HepG2 (cell line): ENCODE data around the gene DIPK1A. TPM values are rescaled to one million over a fixed set of nuclear protein-coding genes. Genes with fewer than 3 reads are reported as not detected.

Source experiments
- ATAC-seq: fragments of 200-7000 bp; cut with Tn5 transposase; 3 replicates; pipeline ENCODE4 v1.9.1; 2020; ENCODE audit warnings: mild to moderate bottlenecking, moderate library complexity
- BruUV-seq: library from RNA; stranded (reverse); fragments of 400-500 nt; replicated peaks from 2 replicates; lab custom pipeline; 2021; lab: Mats Ljungman, UMichigan
- CTCF ChIA-PET: fragments of 300-600 bp; formaldehyde crosslinking; extraction: SDS; loops from one replicate; lab custom pipeline; 2021; ENCODE audit warnings: low total read pairs, inconsistent platforms, low intra/inter-chr PET ratio; lab: Yijun Ruan, JAX
- POLR2A ChIA-PET: fragments of 350-600 bp; sonication (Branson Sonifier 250); formaldehyde crosslinking; loops from one replicate; lab custom pipeline; 2020; ENCODE audit warnings: antibody characterized with exemption, inconsistent platforms; lab: Yijun Ruan, JAX
- DNase-seq: peaks from one replicate; pipeline ENCODE4 v3.0.0-alpha.2; 2015; ENCODE audit warnings: low spot score
- FAIRE-seq: peaks from 3 replicates; lab custom pipeline; 2011; peaks lifted over from hg19 to GRCh38; lab: Jason Lieb, UNC
- H2AFZ ChIP-seq: one replicate; pipeline ENCODE4 v1.6.1; 2011; ENCODE audit warnings: low read length, inconsistent platforms
- H3K27ac ChIP-seq: fragments of 300-600 bp; 3 replicates; pipeline ENCODE4 v1.8.0; 2011; ENCODE audit warnings: mixed run types, mild to moderate bottlenecking, mixed read lengths, low read length, inconsistent platforms; ENCODE audit not compliant: insufficient read depth; ENCODE audit errors: extremely low read length
- H3K27me3 ChIP-seq, 2 experiments: fragments of 200-600 bp in 1 of 2; 2 replicates in 1 of 2; 3 replicates in 1 of 2; pipeline versions ENCODE4 v1.6.0 to v1.8.0; 2011; ENCODE audit warnings: low read length in 2 of 2, mild to moderate bottlenecking in 2 of 2, moderate library complexity in 2 of 2, inconsistent platforms in 1 of 2; ENCODE audit not compliant: insufficient read depth in 2 of 2, control insufficient read depth in 1 of 2
- H3K36me3 ChIP-seq, 2 experiments: fragments of 200-600 bp in 1 of 2; replicated peaks in 1 of 2; 2 replicates in 1 of 2; 3 replicates in 1 of 2; pipeline versions ENCODE4 v1.5.1 to v1.8.0; 2011; ENCODE audit warnings: low read length in 2 of 2, inconsistent platforms in 1 of 2; ENCODE audit not compliant: insufficient read depth in 2 of 2, control insufficient read depth in 1 of 2
- H3K4me1 ChIP-seq: 2 replicates; pipeline ENCODE4 v1.5.1; 2012; ENCODE audit warnings: low read length, inconsistent platforms; ENCODE audit not compliant: insufficient read depth
- H3K4me2 ChIP-seq: 2 replicates; pipeline ENCODE4 v1.6.0; 2011; ENCODE audit warnings: low read depth, low read length, inconsistent platforms
- H3K4me3 ChIP-seq, 3 experiments: fragments of 200-600 bp in 1 of 3; sonication (generic), shearing (Covaris generic) in 1 of 3; replicated peaks in 1 of 3; 2 replicates each; pipeline ENCODE4 v1.5.1; 2011 to 2016; ENCODE audit warnings: low read length in 3 of 3, inconsistent platforms in 2 of 3, low read depth in 2 of 3, mild to moderate bottlenecking in 2 of 3, control low read depth in 1 of 3, mixed read lengths in 1 of 3; ENCODE audit not compliant: insufficient read depth in 1 of 3
- H3K79me2 ChIP-seq: one replicate; pipeline ENCODE4 v1.6.1; 2011; ENCODE audit warnings: low read length, inconsistent platforms; ENCODE audit not compliant: insufficient read depth
- H3K9ac ChIP-seq: 2 replicates; pipeline ENCODE4 v1.6.0; 2011; ENCODE audit warnings: mild to moderate bottlenecking, low read depth, low read length, inconsistent platforms; ENCODE audit not compliant: insufficient read depth
- H3K9me3 ChIP-seq: 2 replicates; pipeline ENCODE4 v1.5.1; 2012; ENCODE audit warnings: mild to moderate bottlenecking, low read length
- H4K20me1 ChIP-seq: 2 replicates; pipeline ENCODE4 v1.6.0; 2011; ENCODE audit warnings: inconsistent platforms, mild to moderate bottlenecking, low read length, moderate library complexity; ENCODE audit not compliant: insufficient read depth
- ARID2 ChIP-seq: sonication (generic); formaldehyde crosslinking; IDR thresholded peaks from 2 replicates; pipeline ENCODE4 v1.8.1; 2022; ENCODE audit warnings: mild to moderate bottlenecking, missing genetic modification reagents, borderline replicate concordance
- ARNT ChIP-seq: fragments of 450-650 bp; IDR thresholded peaks from 2 replicates; pipeline ENCODE4 v1.6.1; 2017
- CREB3 ChIP-seq: sonication (generic); formaldehyde crosslinking; IDR thresholded peaks from 2 replicates; pipeline ENCODE4 v1.5.0; 2020; ENCODE audit warnings: missing genetic modification reagents
- KLF11 ChIP-seq: IDR thresholded peaks from 2 replicates; pipeline ENCODE4 v1.6.1; 2016; ENCODE audit warnings: missing compliant biosample characterization
- KLF9 ChIP-seq: IDR thresholded peaks from 2 replicates; pipeline ENCODE4 v1.6.1; 2016; ENCODE audit warnings: low read depth
- MAF1 ChIP-seq: sonication (generic); formaldehyde crosslinking; IDR thresholded peaks from 2 replicates; pipeline ENCODE4 v1.5.0; 2020; ENCODE audit warnings: missing genetic modification reagents, borderline replicate concordance
- NFIB ChIP-seq: sonication (generic); formaldehyde crosslinking; IDR thresholded peaks from 2 replicates; pipeline ENCODE4 v1.9.0; 2021; ENCODE audit warnings: missing genetic modification reagents, mild to moderate bottlenecking, borderline replicate concordance
- PHF5A ChIP-seq: IDR thresholded peaks from one replicate; pipeline ENCODE4 v1.6.1; 2018; ENCODE audit warnings: low read depth, missing genetic modification reagents; ENCODE audit not compliant: unreplicated experiment
- TCF7 ChIP-seq: sonication (generic); IDR thresholded peaks from 2 replicates; pipeline ENCODE4 v1.6.1; 2016; ENCODE audit warnings: antibody characterized with exemption, low read depth
- ZBTB25 ChIP-seq: IDR thresholded peaks from 2 replicates; pipeline ENCODE4 v1.6.1; 2018; ENCODE audit warnings: missing genetic modification reagents
- ZIK1 ChIP-seq: sonication (generic); formaldehyde crosslinking; IDR thresholded peaks from 2 replicates; pipeline ENCODE4 v1.5.0; 2020; ENCODE audit warnings: mild to moderate bottlenecking, low read depth, missing genetic modification reagents, borderline replicate concordance
- ZNF225 ChIP-seq: sonication (generic); formaldehyde crosslinking; IDR thresholded peaks from 2 replicates; pipeline ENCODE4 v1.4.0; 2020; ENCODE audit warnings: mild to moderate bottlenecking, missing genetic modification reagents
- ZNF260 ChIP-seq: sonication (generic); formaldehyde crosslinking; IDR thresholded peaks from 2 replicates; pipeline ENCODE4 v1.4.0; 2020; ENCODE audit warnings: missing genetic modification reagents, low read depth, mild to moderate bottlenecking, borderline replicate concordance
- ZNF432 ChIP-seq: sonication (generic); formaldehyde crosslinking; IDR thresholded peaks from 2 replicates; pipeline ENCODE4 v1.5.0; 2020; ENCODE audit warnings: missing genetic modification reagents, mild to moderate bottlenecking, borderline replicate concordance
- WGBS: methylation state at CpG from one replicate; pipeline ENCODE4 v1.1.6; 2017; ENCODE audit warnings: low lambda C conversion rate; 5-methylcytosine and 5-hydroxymethylcytosine counted together
- in situ Hi-C: cut with HindIII; loops from 2 replicates; pipeline ENCODE4 v1.10.0; 2017; ENCODE audit warnings: low pct_unique_long_range_greater_than_20kb; ENCODE audit not compliant: extremely low pct_ligation_motif_present
- intact Hi-C: fragments of 100-400 bp; cut with micrococcal nuclease; formaldehyde crosslinking; loops from one replicate; pipeline ENCODE4 v1.10.0; 2022; ENCODE audit not compliant: unreplicated experiment
- polyA plus RNA-seq, 8 experiments: library from polyadenylated mRNA; depleted of rRNA in 3 of 8; stranded (reverse) in 7 of 8; unstranded in 1 of 8; fragments of >200 nt; fragmentation: Illumina TruSeq in 4 of 8; extraction: Trizol in 4 of 8; gene quantifications; 2 replicates each; pipeline versions ENCODE4 v1.2.1 to v1.2.3, GENCODE V29; 2011 to 2016; ENCODE audit warnings: low read depth in 4 of 8, missing spikeins in 1 of 8, mixed read lengths in 1 of 8; ENCODE audit not compliant: insufficient read depth in 1 of 8
- total RNA-seq, 5 experiments: library from RNA; depleted of rRNA; stranded (reverse); fragments of >200 nt; fragmentation: Illumina TruSeq; extraction: Trizol; gene quantifications; 2 replicates each; pipeline ENCODE4 v1.2.3, GENCODE V29; 2016; ENCODE audit warnings: low read depth in 1 of 5

Gene DIPK1A
- total and polyA plus RNA-seq, 2 of the 13 experiments (the other 11 are each of a cell fraction or from before 2014, with no cell fraction given) = 8.4 TPM

- H2AFZ ChIP-seq = no peak overlapping the region
Observed at GRCh38 chr1:92964998-92965397, 3.7 kb upstream of the DIPK1A start.

GRCh38 chr1:92964316-92964715 is 3.1 kb upstream of the DIPK1A start:
- Histone ChIP-seq H2AFZ (no peak overlapping the region), H4K20me1 (no peaks in the 10 kb centered on the region), H3K4me2 (no peak overlapping the region), H3K36me3 (no peaks in the 10 kb centered on the region), H3K4me3 (no peak overlapping the region), H3K27me3 (peaks cover 2 to 13% of the 10 kb centered on the region in 2 experiments; a peak in 2 of 5 replicates), H3K27ac (no peak overlapping the region), H3K9ac (no peak overlapping the region), H3K9me3 (no peaks in the 10 kb centered on the region), H3K79me2 (peaks cover 9% of the 10 kb centered on the region), H3K4me1 (peaks cover 51% of the 10 kb centered on the region)
- ChIA-PET POLR2A (no interaction called here), CTCF (no interaction called here)
- no TSS peak for BruUV-seq
- no peak for DNase-seq
- intact Hi-C loops = no loop called here
- in situ Hi-C loops = no loop called here
- no peak for ATAC-seq
- no peak for FAIRE-seq
- no peak for TF ChIP-seq CREB3 (CRISPR knock-in tag)
- TF ChIP-seq KLF11 (CRISPR knock-in tag) = no peak
- TF ChIP-seq ARID2 (CRISPR knock-in tag) = no peak
- no peak for TF ChIP-seq ZNF260 (CRISPR knock-in tag)
- no peak for TF ChIP-seq ARNT
- no peak for TF ChIP-seq ZNF432 (CRISPR knock-in tag)
- TF ChIP-seq ZBTB25 (CRISPR knock-in tag) = no peak
- TF ChIP-seq MAF1 (CRISPR knock-in tag) = no peak
- TF ChIP-seq NFIB = no peak
- TF ChIP-seq KLF9 (CRISPR knock-in tag) = no peak

More at GRCh38 chr1:92964998-92965397, 3.7 kb upstream of the DIPK1A start:
- POLR2A ChIA-PET = no interaction called here
- Histone ChIP-seq H3K27me3 (peaks cover 2 to 13% of the 10 kb centered on the region in 2 experiments; a peak in 2 of 5 replicates), H3K4me2 (no peak overlapping the region), H3K36me3 (no peaks in the 10 kb centered on the region), H3K4me3 (no peak overlapping the region), H3K79me2 (peaks cover 7% of the 10 kb centered on the region), H3K4me1 (peaks cover 44% of the 10 kb centered on the region), H3K27ac (no peak overlapping the region), H3K9ac (no peak overlapping the region), H3K9me3 (no peaks in the 10 kb centered on the region), H4K20me1 (no peaks in the 10 kb centered on the region)
- no peak for TF ChIP-seq ZNF225
- TF ChIP-seq PHF5A (CRISPR knock-in tag) = no peak
- no peak for TF ChIP-seq ZIK1
- 0 out of 2 replicates have a peak, but pooled peaks have one; percentile 18 for TF ChIP-seq TCF7
- DNase-seq = no peak
- intact Hi-C loops (no loop called here), in situ Hi-C loops (no loop called here)
- no peak for ATAC-seq
- no peak for FAIRE-seq
- no TSS peak for BruUV-seq
- WGBS = 0% methylated on average over 3 of the region's 3 CpGs
- CTCF ChIA-PET = no interaction called here
